HEK293 (cell line): ENCODE data around the gene FSHR.

Experiments used
- CTCF ChIA-PET: fragments of 350-600 bp; formaldehyde crosslinking; extraction: SDS; loops from one replicate; lab custom pipeline; 2021; ENCODE audit warnings: antibody characterized with exemption; lab: Yijun Ruan, JAX
- POLR2A ChIA-PET: fragments of 300-600 bp; formaldehyde crosslinking; extraction: SDS; loops from one replicate; lab custom pipeline; 2020; ENCODE audit warnings: antibody characterized with exemption, inconsistent platforms; lab: Yijun Ruan, JAX
- H3K27ac ChIP-seq: fragments of 200-500 bp; sonication (Bioruptor generic); 2 replicates; pipeline ENCODE4 v1.5.1; 2014; ENCODE audit warnings: low read depth, low read length, control low read depth, inconsistent platforms; ENCODE audit errors: extremely low read depth
- H3K36me3 ChIP-seq, 2 experiments: fragments of 200-500 bp in 1 of 2; sonication (Bioruptor generic) in 1 of 2; 1 replicate in 1 of 2; 2 replicates in 1 of 2; pipeline ENCODE4 v1.5.1; 2014 to 2017; ENCODE audit warnings: inconsistent platforms in 2 of 2, low read length in 2 of 2; ENCODE audit not compliant: control insufficient read depth in 2 of 2, insufficient read depth in 1 of 2
- H3K4me1 ChIP-seq: fragments of 200-500 bp; sonication (Bioruptor generic); 2 replicates; pipeline ENCODE4 v1.5.1; 2014; ENCODE audit warnings: mild to moderate bottlenecking, low read length, inconsistent platforms; ENCODE audit not compliant: control insufficient read depth, insufficient read depth
- H3K4me3 ChIP-seq: 2 replicates; pipeline ENCODE4 v1.5.1; 2011; ENCODE audit warnings: low read depth, mild to moderate bottlenecking, control low read depth, low read length, moderate library complexity
- H3K9me3 ChIP-seq: fragments of 200-500 bp; sonication (Bioruptor generic); 2 replicates; pipeline ENCODE4 v1.5.1; 2014; ENCODE audit warnings: low read depth, low read length, inconsistent platforms; ENCODE audit not compliant: control insufficient read depth, insufficient read depth
- BCL11B ChIP-seq: fragments of 450-650 bp; formaldehyde crosslinking; IDR thresholded peaks from 2 replicates; pipeline ENCODE4 v1.5.1; 2016; ENCODE audit warnings: low read depth, missing biosample characterization, missing genetic modification characterization
- REPIN1 ChIP-seq: fragments of 450-650 bp; formaldehyde crosslinking; IDR thresholded peaks from 2 replicates; pipeline ENCODE4 v1.5.1; 2017; ENCODE audit warnings: missing biosample characterization, missing genetic modification characterization, low read depth
- SETDB1 ChIP-seq: IDR thresholded peaks from one replicate; pipeline ENCODE4 v1.6.1; 2017; ENCODE audit warnings: mild to moderate bottlenecking, low read length, moderate library complexity, mixed read lengths; ENCODE audit not compliant: insufficient read length
- SP2 ChIP-seq: fragments of 450-650 bp; formaldehyde crosslinking; IDR thresholded peaks from 2 replicates; pipeline ENCODE4 v1.5.1; 2016; ENCODE audit warnings: missing biosample characterization, missing genetic modification characterization
- ZEB2 ChIP-seq: fragments of 450-650 bp; formaldehyde crosslinking; IDR thresholded peaks from 2 replicates; pipeline ENCODE4 v1.5.1; 2016; ENCODE audit warnings: missing biosample characterization, missing genetic modification characterization
- ZNF155 ChIP-seq: fragments of 450-650 bp; formaldehyde crosslinking; IDR thresholded peaks from 2 replicates; pipeline ENCODE4 v1.5.1; 2016; ENCODE audit warnings: missing biosample characterization, missing genetic modification characterization
- ZNF202 ChIP-seq: fragments of 450-650 bp; formaldehyde crosslinking; IDR thresholded peaks from 2 replicates; pipeline ENCODE4 v1.5.1; 2016; ENCODE audit warnings: missing biosample characterization, missing genetic modification characterization, borderline replicate concordance
- ZNF24 ChIP-seq: fragments of 450-650 bp; formaldehyde crosslinking; IDR thresholded peaks from 2 replicates; pipeline ENCODE4 v1.5.1; 2016; ENCODE audit warnings: missing biosample characterization, missing genetic modification characterization
- ZNF248 ChIP-seq: fragments of 450-650 bp; formaldehyde crosslinking; IDR thresholded peaks from 2 replicates; pipeline ENCODE4 v1.5.1; 2017; ENCODE audit warnings: missing biosample characterization, missing genetic modification characterization
- ZNF302 ChIP-seq: fragments of 450-650 bp; formaldehyde crosslinking; IDR thresholded peaks from 2 replicates; pipeline ENCODE4 v1.5.1; 2016; ENCODE audit warnings: missing biosample characterization, missing genetic modification characterization, low read depth
- ZNF521 ChIP-seq: fragments of 450-650 bp; formaldehyde crosslinking; IDR thresholded peaks from 2 replicates; pipeline ENCODE4 v1.5.1; 2017; ENCODE audit warnings: missing biosample characterization, mild to moderate bottlenecking, missing genetic modification characterization
- ZNF548 ChIP-seq: fragments of 450-650 bp; formaldehyde crosslinking; IDR thresholded peaks from 2 replicates; pipeline ENCODE4 v1.5.1; 2016; ENCODE audit warnings: missing biosample characterization, missing genetic modification characterization
- ZNF549 ChIP-seq: fragments of 450-650 bp; IDR thresholded peaks from 2 replicates; pipeline ENCODE4 v1.5.1; 2018; ENCODE audit warnings: missing biosample characterization, missing genetic modification characterization, mild to moderate bottlenecking, inconsistent platforms, moderate library complexity
- ZNF660 ChIP-seq: fragments of 450-650 bp; IDR thresholded peaks from 2 replicates; pipeline ENCODE4 v1.5.1; 2018; ENCODE audit warnings: missing biosample characterization, mild to moderate bottlenecking, missing genetic modification characterization
- ZNF701 ChIP-seq: fragments of 450-650 bp; formaldehyde crosslinking; IDR thresholded peaks from 2 replicates; pipeline ENCODE4 v1.5.1; 2016; ENCODE audit warnings: missing biosample characterization, missing genetic modification characterization
- ZNF707 ChIP-seq: fragments of 450-650 bp; formaldehyde crosslinking; IDR thresholded peaks from 2 replicates; pipeline ENCODE4 v1.5.1; 2016; ENCODE audit warnings: missing biosample characterization, missing genetic modification characterization
- ZNF777 ChIP-seq: fragments of 450-650 bp; formaldehyde crosslinking; IDR thresholded peaks from 2 replicates; pipeline ENCODE4 v1.5.1; 2017; ENCODE audit warnings: missing biosample characterization, missing genetic modification characterization, borderline replicate concordance
- ZNF785 ChIP-seq: fragments of 450-650 bp; formaldehyde crosslinking; IDR thresholded peaks from 2 replicates; pipeline ENCODE4 v1.5.1; 2016; ENCODE audit warnings: missing biosample characterization, missing genetic modification characterization
- ZSCAN23 ChIP-seq: fragments of 450-650 bp; formaldehyde crosslinking; IDR thresholded peaks from 2 replicates; pipeline ENCODE4 v1.5.1; 2016; ENCODE audit warnings: missing biosample characterization, missing genetic modification characterization
- TF ChIP-seq, protein P1 (sequence below): fragments of 450-650 bp; formaldehyde crosslinking; IDR thresholded peaks from 2 replicates; pipeline ENCODE4 v1.5.1; 2016; ENCODE audit warnings: missing biosample characterization, missing genetic modification characterization
- TF ChIP-seq, protein P2 (sequence below): fragments of 450-650 bp; formaldehyde crosslinking; IDR thresholded peaks from 2 replicates; pipeline ENCODE4 v1.5.1; 2016; ENCODE audit warnings: missing biosample characterization, missing genetic modification characterization, borderline replicate concordance
- TF ChIP-seq, protein P3 (sequence below): fragments of 450-650 bp; formaldehyde crosslinking; IDR thresholded peaks from 2 replicates; pipeline ENCODE4 v1.5.1; 2017; ENCODE audit warnings: missing biosample characterization, mild to moderate bottlenecking, missing genetic modification characterization, moderate library complexity
- TF ChIP-seq, protein P4 (sequence below): fragments of 450-650 bp; IDR thresholded peaks from 2 replicates; pipeline ENCODE4 v1.5.1; 2018; ENCODE audit warnings: missing biosample characterization, missing genetic modification characterization
- TF ChIP-seq, protein P5 (sequence below): fragments of 450-650 bp; formaldehyde crosslinking; IDR thresholded peaks from 2 replicates; pipeline ENCODE4 v1.5.1; 2017; ENCODE audit warnings: missing biosample characterization, missing genetic modification characterization

FSHR gene

DNA sequence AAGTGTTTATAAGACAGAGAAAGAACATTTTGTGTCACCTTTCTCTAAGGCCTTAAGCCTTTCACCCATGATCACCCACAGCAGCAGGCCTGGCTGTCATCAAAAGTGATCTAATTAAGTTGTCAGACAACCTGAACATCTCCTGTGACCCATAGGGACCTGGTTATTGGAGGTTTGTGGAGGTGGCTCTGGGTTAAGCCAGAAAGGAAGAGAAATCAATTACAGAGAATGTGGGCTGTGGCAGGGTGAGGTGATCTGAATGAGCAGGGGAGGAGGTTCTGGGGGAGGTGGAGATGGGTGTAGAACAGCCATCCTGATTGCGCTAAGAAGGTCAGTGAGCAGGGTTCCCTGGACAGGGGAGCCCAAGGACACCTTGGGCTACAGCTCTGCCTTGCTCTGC is 170.8 kb downstream of the FSHR start:
- no peak overlapping the region for H3K27ac ChIP-seq
- TF ChIP-seq, protein P1, sequence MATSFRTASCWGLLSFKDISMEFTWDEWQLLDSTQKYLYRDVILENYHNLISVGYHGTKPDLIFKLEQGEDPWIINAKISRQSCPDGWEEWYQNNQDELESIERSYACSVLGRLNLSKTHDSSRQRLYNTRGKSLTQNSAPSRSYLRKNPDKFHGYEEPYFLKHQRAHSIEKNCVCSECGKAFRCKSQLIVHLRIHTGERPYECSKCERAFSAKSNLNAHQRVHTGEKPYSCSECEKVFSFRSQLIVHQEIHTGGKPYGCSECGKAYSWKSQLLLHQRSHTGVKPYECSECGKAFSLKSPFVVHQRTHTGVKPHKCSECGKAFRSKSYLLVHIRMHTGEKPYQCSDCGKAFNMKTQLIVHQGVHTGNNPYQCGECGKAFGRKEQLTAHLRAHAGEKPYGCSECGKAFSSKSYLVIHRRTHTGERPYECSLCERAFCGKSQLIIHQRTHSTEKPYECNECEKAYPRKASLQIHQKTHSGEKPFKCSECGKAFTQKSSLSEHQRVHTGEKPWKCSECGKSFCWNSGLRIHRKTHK (tag by site-specific recombination), result no peak
- no peak for TF ChIP-seq ZNF707 (tag by site-specific recombination)
- TF ChIP-seq ZNF660 (tag by site-specific recombination), result no peak
- no peak for TF ChIP-seq REPIN1 (tag by site-specific recombination)
- no peak for TF ChIP-seq ZNF777 (tag by site-specific recombination)
- TF ChIP-seq, protein P2, sequence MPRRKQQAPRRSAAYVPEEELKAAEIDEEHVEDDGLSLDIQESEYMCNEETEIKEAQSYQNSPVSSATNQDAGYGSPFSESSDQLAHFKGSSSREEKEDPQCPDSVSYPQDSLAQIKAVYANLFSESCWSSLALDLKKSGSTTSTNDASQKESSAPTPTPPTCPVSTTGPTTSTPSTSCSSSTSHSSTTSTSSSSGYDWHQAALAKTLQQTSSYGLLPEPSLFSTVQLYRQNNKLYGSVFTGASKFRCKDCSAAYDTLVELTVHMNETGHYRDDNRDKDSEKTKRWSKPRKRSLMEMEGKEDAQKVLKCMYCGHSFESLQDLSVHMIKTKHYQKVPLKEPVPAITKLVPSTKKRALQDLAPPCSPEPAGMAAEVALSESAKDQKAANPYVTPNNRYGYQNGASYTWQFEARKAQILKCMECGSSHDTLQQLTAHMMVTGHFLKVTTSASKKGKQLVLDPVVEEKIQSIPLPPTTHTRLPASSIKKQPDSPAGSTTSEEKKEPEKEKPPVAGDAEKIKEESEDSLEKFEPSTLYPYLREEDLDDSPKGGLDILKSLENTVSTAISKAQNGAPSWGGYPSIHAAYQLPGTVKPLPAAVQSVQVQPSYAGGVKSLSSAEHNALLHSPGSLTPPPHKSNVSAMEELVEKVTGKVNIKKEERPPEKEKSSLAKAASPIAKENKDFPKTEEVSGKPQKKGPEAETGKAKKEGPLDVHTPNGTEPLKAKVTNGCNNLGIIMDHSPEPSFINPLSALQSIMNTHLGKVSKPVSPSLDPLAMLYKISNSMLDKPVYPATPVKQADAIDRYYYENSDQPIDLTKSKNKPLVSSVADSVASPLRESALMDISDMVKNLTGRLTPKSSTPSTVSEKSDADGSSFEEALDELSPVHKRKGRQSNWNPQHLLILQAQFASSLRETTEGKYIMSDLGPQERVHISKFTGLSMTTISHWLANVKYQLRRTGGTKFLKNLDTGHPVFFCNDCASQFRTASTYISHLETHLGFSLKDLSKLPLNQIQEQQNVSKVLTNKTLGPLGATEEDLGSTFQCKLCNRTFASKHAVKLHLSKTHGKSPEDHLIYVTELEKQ (tag by site-specific recombination), result no peak
- no peak for TF ChIP-seq ZNF302 (tag by site-specific recombination)
- no peak for TF ChIP-seq ZNF248 (tag by site-specific recombination)
- TF ChIP-seq SP2, result no peak
- no peak for TF ChIP-seq SETDB1
- no peak for TF ChIP-seq ZNF701 (tag by site-specific recombination)
- no peak for TF ChIP-seq ZNF202 (tag by site-specific recombination)
- no peak for TF ChIP-seq ZNF785 (tag by site-specific recombination)
- TF ChIP-seq, protein P3, sequence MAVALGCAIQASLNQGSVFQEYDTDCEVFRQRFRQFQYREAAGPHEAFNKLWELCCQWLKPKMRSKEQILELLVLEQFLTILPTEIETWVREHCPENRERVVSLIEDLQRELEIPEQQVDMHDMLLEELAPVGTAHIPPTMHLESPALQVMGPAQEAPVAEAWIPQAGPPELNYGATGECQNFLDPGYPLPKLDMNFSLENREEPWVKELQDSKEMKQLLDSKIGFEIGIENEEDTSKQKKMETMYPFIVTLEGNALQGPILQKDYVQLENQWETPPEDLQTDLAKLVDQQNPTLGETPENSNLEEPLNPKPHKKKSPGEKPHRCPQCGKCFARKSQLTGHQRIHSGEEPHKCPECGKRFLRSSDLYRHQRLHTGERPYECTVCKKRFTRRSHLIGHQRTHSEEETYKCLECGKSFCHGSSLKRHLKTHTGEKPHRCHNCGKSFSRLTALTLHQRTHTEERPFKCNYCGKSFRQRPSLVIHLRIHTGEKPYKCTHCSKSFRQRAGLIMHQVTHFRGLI (tag by site-specific recombination), result no peak
- TF ChIP-seq ZNF155, result no peak
- TF ChIP-seq ZNF548 (tag by site-specific recombination), result no peak
- CTCF ChIA-PET, result no interaction called here
- no peaks in the 10 kb centered on the region for H3K4me1 ChIP-seq
- H3K36me3 ChIP-seq, result no peaks in the 10 kb centered on the region
- no peaks in the 10 kb centered on the region for H3K9me3 ChIP-seq
- H3K4me3 ChIP-seq, result no peak overlapping the region
- POLR2A ChIA-PET, result no interaction called here

DNA sequence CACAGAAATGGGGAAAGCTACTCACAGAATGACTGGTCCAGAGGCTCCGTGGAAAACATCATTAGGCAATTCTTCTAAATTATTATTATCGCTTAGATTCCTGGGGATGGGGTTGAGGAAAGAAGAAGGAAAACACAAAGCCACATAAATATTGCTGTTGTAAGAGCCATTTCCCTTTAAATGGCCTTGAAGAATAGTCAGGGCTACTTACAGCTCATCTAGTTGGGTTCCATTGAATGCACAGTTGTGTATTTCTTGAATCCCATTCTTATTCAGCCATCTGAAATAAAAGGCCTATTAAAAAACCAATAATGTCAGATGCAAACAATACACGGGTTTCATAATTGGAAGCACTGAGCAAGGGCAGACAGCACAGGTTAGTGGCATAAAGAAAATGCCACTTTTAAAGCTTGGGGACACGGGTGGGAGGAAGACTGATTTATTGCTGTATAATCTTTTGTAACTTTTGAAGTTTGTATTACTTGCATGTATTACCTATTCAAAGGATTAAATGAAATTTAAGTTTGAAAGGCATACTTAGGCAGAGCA is 171.4 kb downstream of the FSHR start:
- Histone ChIP-seq H3K36me3 (no peaks in the 10 kb centered on the region), H3K4me3 (no peak overlapping the region), H3K27ac (no peak overlapping the region), H3K9me3 (no peaks in the 10 kb centered on the region), H3K4me1 (no peaks in the 10 kb centered on the region)
- ChIA-PET POLR2A (no interaction called here), CTCF (no interaction called here)
- TF ChIP-seq ZNF202 (tag by site-specific recombination) (no peak), ZNF24 (no peak), ZNF549 (no peak), ZNF521 (tag by site-specific recombination) (no peak), ZEB2 (no peak), ZSCAN23 (tag by site-specific recombination) (no peak), BCL11B (tag by site-specific recombination) (no peak), ZNF701 (tag by site-specific recombination) (no peak)
- TF ChIP-seq, protein P4, sequence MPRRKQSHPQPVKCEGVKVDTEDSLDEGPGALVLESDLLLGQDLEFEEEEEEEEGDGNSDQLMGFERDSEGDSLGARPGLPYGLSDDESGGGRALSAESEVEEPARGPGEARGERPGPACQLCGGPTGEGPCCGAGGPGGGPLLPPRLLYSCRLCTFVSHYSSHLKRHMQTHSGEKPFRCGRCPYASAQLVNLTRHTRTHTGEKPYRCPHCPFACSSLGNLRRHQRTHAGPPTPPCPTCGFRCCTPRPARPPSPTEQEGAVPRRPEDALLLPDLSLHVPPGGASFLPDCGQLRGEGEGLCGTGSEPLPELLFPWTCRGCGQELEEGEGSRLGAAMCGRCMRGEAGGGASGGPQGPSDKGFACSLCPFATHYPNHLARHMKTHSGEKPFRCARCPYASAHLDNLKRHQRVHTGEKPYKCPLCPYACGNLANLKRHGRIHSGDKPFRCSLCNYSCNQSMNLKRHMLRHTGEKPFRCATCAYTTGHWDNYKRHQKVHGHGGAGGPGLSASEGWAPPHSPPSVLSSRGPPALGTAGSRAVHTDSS, result no peak
- TF ChIP-seq, protein P5, sequence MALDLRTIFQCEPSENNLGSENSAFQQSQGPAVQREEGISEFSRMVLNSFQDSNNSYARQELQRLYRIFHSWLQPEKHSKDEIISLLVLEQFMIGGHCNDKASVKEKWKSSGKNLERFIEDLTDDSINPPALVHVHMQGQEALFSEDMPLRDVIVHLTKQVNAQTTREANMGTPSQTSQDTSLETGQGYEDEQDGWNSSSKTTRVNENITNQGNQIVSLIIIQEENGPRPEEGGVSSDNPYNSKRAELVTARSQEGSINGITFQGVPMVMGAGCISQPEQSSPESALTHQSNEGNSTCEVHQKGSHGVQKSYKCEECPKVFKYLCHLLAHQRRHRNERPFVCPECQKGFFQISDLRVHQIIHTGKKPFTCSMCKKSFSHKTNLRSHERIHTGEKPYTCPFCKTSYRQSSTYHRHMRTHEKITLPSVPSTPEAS, result no peak
